ENCODE results near the gene TRIP10. TPM values are rescaled to one million over a fixed set of nuclear protein-coding genes. Genes with fewer than 3 reads are reported as not detected.

Gene TRIP10
- 50.2 and 73.9 TPM in 2 replicates for total RNA-seq

GRCh38 chr19:6739390-6739882, at the start of gene TRIP10:
Gene TRIP10, plus strand, starts transcription at chr19:6739680. Its CDS starts 82 bp downstream, at chr19:6739762.

GRCh38 chr19:6720369-6721137, 18.9 kb upstream of the TRIP10 start, which contains the start of gene C3:
Gene C3, minus strand, starts transcription at chr19:6720650. Its CDS starts 61 bp downstream, at chr19:6720589.

GRCh38 chr19:6737284-6737872, 2.1 kb upstream of the TRIP10 start, which contains the start of gene GPR108:
Gene GPR108, minus strand, starts transcription at chr19:6737580. Its CDS starts 4 bp downstream, at chr19:6737576.

GRCh38 chr19:6767357-6768235, 28.1 kb downstream of the TRIP10 start, which contains the start of gene SH2D3A:
Gene SH2D3A, minus strand, starts transcription at chr19:6767435. Its CDS starts 3,687 bp downstream, at chr19:6763748.

GRCh38 chr19:6772028-6772865, 32.8 kb downstream of the TRIP10 start, which contains the start of gene VAV1:
Gene VAV1, plus strand, starts transcription at chr19:6772708. Its CDS starts 100 bp downstream, at chr19:6772808.

Other genes starting within 250 kb of the TRIP10 start
- gene TUBB4A, start 237.4 kb upstream of the TRIP10 start, total RNA-seq: not detected in 2 replicates
- 1.3 TPM in 1 of 2 replicates, not detected in the other for gene TNFSF9, start 208.7 kb upstream of the TRIP10 start, total RNA-seq
- gene CD70, start 148.5 kb upstream of the TRIP10 start, total RNA-seq: not detected in 2 replicates
- not detected in 2 replicates for gene TNFSF14, start 69.5 kb upstream of the TRIP10 start, total RNA-seq
- gene C3, start 19.0 kb upstream of the TRIP10 start, total RNA-seq: 45.8 and 56.1 TPM in 2 replicates
- 36.1 and 54.3 TPM in 2 replicates for gene GPR108, start 2.1 kb upstream of the TRIP10 start, total RNA-seq
- gene SH2D3A, start 27.8 kb downstream of the TRIP10 start, total RNA-seq: 4.5 TPM in 1 of 2 replicates, not detected in the other
- gene VAV1, start 33.0 kb downstream of the TRIP10 start, total RNA-seq: 1.0 TPM in 1 of 2 replicates, not detected in the other
- not detected in 2 replicates for gene ADGRE1, start 147.9 kb downstream of the TRIP10 start, total RNA-seq

Measured in epithelial cell of alveolus of lung (primary cell).